Inferior parietal cortex (tissue), 1 donor: Measurements from ENCODE around the gene RUVBL1.
A peak's percentile ranks its signal among the peaks of the same experiment; 100 is the strongest.

Experiments
- DNase-seq: peaks from one replicate; pipeline ENCODE4 v3.0.0-alpha.2; 2016; ENCODE audit errors: extremely low spot score

RUVBL1 gene

GRCh38 chr3:128083396-128083795 is 40.2 kb downstream of the RUVBL1 start:
- no peak for DNase-seq

GRCh38 chr3:128082546-128082945 is 41.1 kb downstream of the RUVBL1 start:
- DNase-seq: no peak

GRCh38 chr3:128081846-128082245 is 41.8 kb downstream of the RUVBL1 start:
- DNase-seq: no peak

- no peak for DNase-seq
These were observed 42.4 kb downstream of the RUVBL1 start for GRCh38 chr3:128081226-128081625.

- no peak for DNase-seq
These were observed 43.1 kb downstream of the RUVBL1 start for GRCh38 chr3:128080323-128081080.

GRCh38 chr3:128079823-128080222 is 43.8 kb downstream of the RUVBL1 start:
- DNase-seq: no peak

GRCh38 chr3:128078875-128079274 is 44.7 kb downstream of the RUVBL1 start:
- DNase-seq: no peak

GRCh38 chr3:128078322-128078721 is 45.3 kb downstream of the RUVBL1 start:
- no peak for DNase-seq

GRCh38 chr3:128077665-128078064 is 45.9 kb downstream of the RUVBL1 start:
- no peak for DNase-seq

- no peak for DNase-seq
These were observed 46.4 kb downstream of the RUVBL1 start for GRCh38 chr3:128077202-128077624.

- DNase-seq: peak; percentile 54
These were observed 47.0 kb downstream of the RUVBL1 start for GRCh38 chr3:128076483-128077201.

GRCh38 chr3:128075522-128076482 is 47.8 kb downstream of the RUVBL1 start:
- DNase-seq: peak; percentile 94

- DNase-seq: no peak
These were observed 48.6 kb downstream of the RUVBL1 start for GRCh38 chr3:128074851-128075521.

- no peak for DNase-seq
These were observed 49.8 kb downstream of the RUVBL1 start for GRCh38 chr3:128073807-128074206.

- DNase-seq: no peak
These were observed 50.4 kb downstream of the RUVBL1 start for GRCh38 chr3:128073185-128073725.

GRCh38 chr3:128072454-128073184 is 51.0 kb downstream of the RUVBL1 start:
- DNase-seq: no peak

GRCh38 chr3:128071771-128072453 is 51.7 kb downstream of the RUVBL1 start:
- no peak for DNase-seq

- no peak for DNase-seq
These were observed 52.6 kb downstream of the RUVBL1 start for GRCh38 chr3:128070898-128071591.

GRCh38 chr3:128069271-128069670 is 54.3 kb downstream of the RUVBL1 start:
- no peak for DNase-seq
